ENCODE results near the gene CAPN10. TPM values are rescaled to one million over a fixed set of nuclear protein-coding genes. Genes with fewer than 3 reads are reported as not detected.

The CAPN10 gene
- 51.4 to 61.3 TPM (median 54.6 TPM) in 3 replicates for total RNA-seq (2021)
- percentile 55 among the genes with signal in this experiment for Bru-seq, nascent RNA
- long read RNA-seq, experiment 1, transcript CAPN10-207 (12 exons, 2,644 nt): major isoform, 50 of 149 reads
- long read RNA-seq, experiment 1, transcript CAPN10-201 (12 exons, 2,453 nt): minor isoform, 5 of 149 reads
- long read RNA-seq, experiment 1, transcript CAPN10-204 (10 exons, 1,999 nt): minor isoform, 7 of 149 reads
- long read RNA-seq, experiment 1, partial matches to known transcripts: 23 of 149 reads
- long read RNA-seq, experiment 1, other reads (novel, unspliced or antisense): 62 of 149 reads
- long read RNA-seq, experiment 2, transcript CAPN10-207 (12 exons, 2,644 nt): major isoform, 6 of 26 reads
- long read RNA-seq, experiment 2, partial matches to known transcripts: 8 of 26 reads
- long read RNA-seq, experiment 2, other reads (novel, unspliced or antisense): 9 of 26 reads
- long read RNA-seq, experiment 3, partial matches to known transcripts: 0 of 1 reads
- long read RNA-seq, experiment 3, other reads (novel, unspliced or antisense): 1 of 1 reads

GRCh38 chr2:240586198-240586918, at the start of gene CAPN10:
CAPN10 (plus strand) TSS chr2:240586734; CDS start chr2:240586912, 178 bp downstream.
- POLR2A ChIA-PET: interaction anchor here (0.6 to 1.5 kb wide), 7 partner anchors 12 to 1038 kb away, joined by 3 to 6 read pairs (median 4); partner anchors contain the start of genes DUSP28 and KIF1A
- no peaks in the 10 kb centered on the region for H3K27me3 Mint-ChIP-seq (ENCODE audit: low read depth)
- peaks cover 32% of the 10 kb centered on the region for H3K4me1 Mint-ChIP-seq
- ATAC-seq (peak; percentile 82), DNase-seq (ENCODE audit: low spot score) (peak; percentile 97)
- no peaks in the 10 kb centered on the region for H3K9me3 Mint-ChIP-seq
- peak within 1 kb of the TSS; percentile 97 for H3K4me3 Mint-ChIP-seq
- no peaks in the 10 kb centered on the region for H3K36me3 Mint-ChIP-seq
- CTCF ChIA-PET: interaction anchor here (0.8 to 4.0 kb wide), 15 partner anchors 8 to 254 kb away, joined by 3 to 40 read pairs (median 5); partner anchors contain the start of genes ANKMY1 and RNPEPL1
- H3K27ac Mint-ChIP-seq: peak within 1 kb of the TSS; percentile 86
- TF ChIP-seq MAX (CRISPR knock-in tag; IDR thresholded peaks at IDR 0.05): peak; percentile 66; the same call in 1 of the 2 replicates
- TF ChIP-seq GTF2I (CRISPR knock-in tag; conservative IDR thresholded peaks at IDR 0.05): no peak
- 0 out of 2 replicates have a peak, but pooled peaks have one; percentile 51 for TF ChIP-seq TEAD1 (CRISPR knock-in tag; IDR thresholded peaks at IDR 0.05)
- TF ChIP-seq SP1 (CRISPR knock-in tag; conservative IDR thresholded peaks at IDR 0.05): peak; percentile 90
- 0 out of 2 replicates have a peak, but pooled peaks have one; percentile 23 for TF ChIP-seq E2F5 (CRISPR knock-in tag; IDR thresholded peaks at IDR 0.05)
- peak; percentile 75; the same call in 1 of the 2 replicates for TF ChIP-seq NFE2L1 (CRISPR knock-in tag; IDR thresholded peaks at IDR 0.05)
- no peak for TF ChIP-seq JAZF1 (CRISPR knock-in tag; IDR thresholded peaks at IDR 0.05)
- peak; percentile 27; the same call in 1 of the 2 replicates for TF ChIP-seq HMGXB4 (CRISPR knock-in tag; IDR thresholded peaks at IDR 0.05)
- TF ChIP-seq FOXK1 (CRISPR knock-in tag; IDR thresholded peaks at IDR 0.05): peak; percentile 73; the same call in 1 of the 2 replicates
- peak; percentile 97 for TF ChIP-seq USF2 (CRISPR knock-in tag; IDR thresholded peaks at IDR 0.05)
- no peak for TF ChIP-seq KAT7 (CRISPR knock-in tag; IDR thresholded peaks at IDR 0.05; ENCODE audit: borderline replicate concordance)
- 0 out of 2 replicates have a peak, but pooled peaks have one; percentile 11 for TF ChIP-seq FOXP1 (CRISPR knock-in tag; IDR thresholded peaks at IDR 0.05; ENCODE audit: borderline replicate concordance)
- peak; percentile 95 for TF ChIP-seq USF1 (CRISPR knock-in tag; IDR thresholded peaks at IDR 0.05)
- no peak for TF ChIP-seq TCF7 (CRISPR knock-in tag; IDR thresholded peaks at IDR 0.05; ENCODE audit: low read depth)
- 0 out of 2 replicates have a peak, but pooled peaks have one; percentile 20 for TF ChIP-seq NR3C1 (CRISPR knock-in tag; conservative IDR thresholded peaks at IDR 0.05; ENCODE audit: low read depth)
- TF ChIP-seq NFYB (CRISPR knock-in tag; conservative IDR thresholded peaks at IDR 0.05; ENCODE audit: low read depth): peak; percentile 77
- TF ChIP-seq GABPB1 (CRISPR knock-in tag; IDR thresholded peaks at IDR 0.05): peak; percentile 91
- TF ChIP-seq ZMAT4 (CRISPR knock-in tag; IDR thresholded peaks at IDR 0.05): no peak
- 0 out of 2 replicates have a peak, but pooled peaks have one; percentile 39 for TF ChIP-seq ZBTB43 (CRISPR knock-in tag; IDR thresholded peaks at IDR 0.05)
- TF ChIP-seq CREM (CRISPR knock-in tag; IDR thresholded peaks at IDR 0.05): peak; percentile 79; the same call in 1 of the 2 replicates
- TF ChIP-seq FOXP4 (CRISPR knock-in tag; IDR thresholded peaks at IDR 0.05): peak; percentile 23; the same call in 1 of the 2 replicates
- TF ChIP-seq PRDM15 (CRISPR knock-in tag; IDR thresholded peaks at IDR 0.05): no peak
